Ramos (cell line): ENCODE results near the gene LBH.

Experiments used
- in situ Hi-C: fragments of 300-500 bp; cut with MboI; formaldehyde crosslinking; loops from one replicate; pipeline ENCODE4 v1.14.3; 2022; ENCODE audit warnings: low sequenced_read_pairs; ENCODE audit not compliant: unreplicated experiment

The LBH gene

GRCh38 chr2:30213907-30214463 is 17.3 kb upstream of the LBH start:
- in situ Hi-C loops, result no loop called here

- in situ Hi-C loops, result no loop called here
These were observed 15.2 kb upstream of the LBH start for GRCh38 chr2:30216157-30216556.

GRCh38 chr2:30217644-30218337 is 13.5 kb upstream of the LBH start:
- in situ Hi-C loops, result no loop called here

GRCh38 chr2:30218338-30218713 is 13.0 kb upstream of the LBH start:
- in situ Hi-C loops, result no loop called here

- in situ Hi-C loops, result no loop called here
These were observed 12.5 kb upstream of the LBH start for GRCh38 chr2:30218814-30219213.

- in situ Hi-C loops, result no loop called here
These were observed 11.2 kb upstream of the LBH start for GRCh38 chr2:30219886-30220875.

GRCh38 chr2:30221531-30221930 is 9.8 kb upstream of the LBH start:
- in situ Hi-C loops, result no loop called here

GRCh38 chr2:30222031-30222430 is 9.3 kb upstream of the LBH start:
- in situ Hi-C loops, result no loop called here

- in situ Hi-C loops, result no loop called here
These were observed 8.5 kb upstream of the LBH start for GRCh38 chr2:30222636-30223360.

- in situ Hi-C loops, result no loop called here
These were observed 7.9 kb upstream of the LBH start for GRCh38 chr2:30223413-30223874.

- in situ Hi-C loops, result no loop called here
These were observed 7.2 kb upstream of the LBH start for GRCh38 chr2:30224151-30224550.

GRCh38 chr2:30225131-30225762 is 6.1 kb upstream of the LBH start:
- in situ Hi-C loops, result no loop called here

GRCh38 chr2:30226144-30227032 is 4.9 kb upstream of the LBH start:
- in situ Hi-C loops, result no loop called here

GRCh38 chr2:30229596-30229995 is 1.7 kb upstream of the LBH start:
- in situ Hi-C loops, result no loop called here

GRCh38 chr2:30230497-30231211 is 680 bp upstream of the LBH start:
- in situ Hi-C loops, result no loop called here

GRCh38 chr2:30231996-30232800 is 864 bp downstream of the LBH start:
- in situ Hi-C loops, result no loop called here

- in situ Hi-C loops, result no loop called here
These were observed 1.4 kb downstream of the LBH start for GRCh38 chr2:30232801-30233130.
